ENCODE measurements around the gene RALGPS2.

- TF ChIP-seq, protein P1, sequence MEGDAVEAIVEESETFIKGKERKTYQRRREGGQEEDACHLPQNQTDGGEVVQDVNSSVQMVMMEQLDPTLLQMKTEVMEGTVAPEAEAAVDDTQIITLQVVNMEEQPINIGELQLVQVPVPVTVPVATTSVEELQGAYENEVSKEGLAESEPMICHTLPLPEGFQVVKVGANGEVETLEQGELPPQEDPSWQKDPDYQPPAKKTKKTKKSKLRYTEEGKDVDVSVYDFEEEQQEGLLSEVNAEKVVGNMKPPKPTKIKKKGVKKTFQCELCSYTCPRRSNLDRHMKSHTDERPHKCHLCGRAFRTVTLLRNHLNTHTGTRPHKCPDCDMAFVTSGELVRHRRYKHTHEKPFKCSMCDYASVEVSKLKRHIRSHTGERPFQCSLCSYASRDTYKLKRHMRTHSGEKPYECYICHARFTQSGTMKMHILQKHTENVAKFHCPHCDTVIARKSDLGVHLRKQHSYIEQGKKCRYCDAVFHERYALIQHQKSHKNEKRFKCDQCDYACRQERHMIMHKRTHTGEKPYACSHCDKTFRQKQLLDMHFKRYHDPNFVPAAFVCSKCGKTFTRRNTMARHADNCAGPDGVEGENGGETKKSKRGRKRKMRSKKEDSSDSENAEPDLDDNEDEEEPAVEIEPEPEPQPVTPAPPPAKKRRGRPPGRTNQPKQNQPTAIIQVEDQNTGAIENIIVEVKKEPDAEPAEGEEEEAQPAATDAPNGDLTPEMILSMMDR (IDR thresholded peaks at IDR 0.05; ENCODE audit: low read depth, low read length), result no peak
- no peak for TF ChIP-seq EZH2phosphoT487 (IDR thresholded peaks at IDR 0.05; ENCODE audit: low read depth)
These were observed 51.5 kb downstream of the RALGPS2 start for GRCh38 chr1:178776553-178776952.

Data from OCI-LY3 (cell line).